Ishikawa (cell line): ENCODE measurements around the gene CRAMP1.
A peak's percentile ranks its signal among the peaks of the same experiment; 100 is the strongest.

Experiments
- CEBPB ChIP-seq: IDR thresholded peaks from 2 replicates; pipeline ENCODE4 v1.6.1; 2012
- CREB1 ChIP-seq: IDR thresholded peaks from 2 replicates; pipeline ENCODE4 v1.6.1; 2012; ENCODE audit warnings: low read depth
- EGR1 ChIP-seq: IDR thresholded peaks from 2 replicates; pipeline ENCODE4 v1.6.1; 2012
- EP300 ChIP-seq: IDR thresholded peaks from 2 replicates; pipeline ENCODE4 v1.6.1; 2012; ENCODE audit warnings: borderline replicate concordance
- FOXM1 ChIP-seq: IDR thresholded peaks from 2 replicates; pipeline ENCODE4 v1.6.1; 2012; ENCODE audit warnings: low read depth, borderline replicate concordance
- NFIC ChIP-seq: IDR thresholded peaks from 2 replicates; pipeline ENCODE4 v1.6.1; 2012
- RAD21 ChIP-seq: IDR thresholded peaks from 2 replicates; pipeline ENCODE4 v1.6.1; 2012; ENCODE audit warnings: low read depth
- TAF1 ChIP-seq: IDR thresholded peaks from 2 replicates; pipeline ENCODE4 v1.6.1; 2012; ENCODE audit warnings: low read depth, mild to moderate bottlenecking
- TCF12 ChIP-seq: IDR thresholded peaks from 2 replicates; pipeline ENCODE4 v1.6.1; 2012; ENCODE audit warnings: low read depth
- TEAD4 ChIP-seq: IDR thresholded peaks from 2 replicates; pipeline ENCODE4 v1.6.1; 2012
- YY1 ChIP-seq: IDR thresholded peaks from 2 replicates; pipeline ENCODE4 v1.6.1; 2012; ENCODE audit warnings: low read depth
- ZBTB7A ChIP-seq: IDR thresholded peaks from 2 replicates; pipeline ENCODE4 v1.6.1; 2012; ENCODE audit warnings: low read depth
- TF ChIP-seq, protein P1 (sequence below): IDR thresholded peaks from 2 replicates; pipeline ENCODE4 v1.6.1; 2012
- TF ChIP-seq, protein P2 (sequence below): IDR thresholded peaks from 2 replicates; pipeline ENCODE4 v1.6.1; 2012
- TF ChIP-seq, protein P3 (sequence below): IDR thresholded peaks from 2 replicates; pipeline ENCODE4 v1.6.1; 2012; ENCODE audit warnings: low read depth, mild to moderate bottlenecking

Gene CRAMP1, protein sequence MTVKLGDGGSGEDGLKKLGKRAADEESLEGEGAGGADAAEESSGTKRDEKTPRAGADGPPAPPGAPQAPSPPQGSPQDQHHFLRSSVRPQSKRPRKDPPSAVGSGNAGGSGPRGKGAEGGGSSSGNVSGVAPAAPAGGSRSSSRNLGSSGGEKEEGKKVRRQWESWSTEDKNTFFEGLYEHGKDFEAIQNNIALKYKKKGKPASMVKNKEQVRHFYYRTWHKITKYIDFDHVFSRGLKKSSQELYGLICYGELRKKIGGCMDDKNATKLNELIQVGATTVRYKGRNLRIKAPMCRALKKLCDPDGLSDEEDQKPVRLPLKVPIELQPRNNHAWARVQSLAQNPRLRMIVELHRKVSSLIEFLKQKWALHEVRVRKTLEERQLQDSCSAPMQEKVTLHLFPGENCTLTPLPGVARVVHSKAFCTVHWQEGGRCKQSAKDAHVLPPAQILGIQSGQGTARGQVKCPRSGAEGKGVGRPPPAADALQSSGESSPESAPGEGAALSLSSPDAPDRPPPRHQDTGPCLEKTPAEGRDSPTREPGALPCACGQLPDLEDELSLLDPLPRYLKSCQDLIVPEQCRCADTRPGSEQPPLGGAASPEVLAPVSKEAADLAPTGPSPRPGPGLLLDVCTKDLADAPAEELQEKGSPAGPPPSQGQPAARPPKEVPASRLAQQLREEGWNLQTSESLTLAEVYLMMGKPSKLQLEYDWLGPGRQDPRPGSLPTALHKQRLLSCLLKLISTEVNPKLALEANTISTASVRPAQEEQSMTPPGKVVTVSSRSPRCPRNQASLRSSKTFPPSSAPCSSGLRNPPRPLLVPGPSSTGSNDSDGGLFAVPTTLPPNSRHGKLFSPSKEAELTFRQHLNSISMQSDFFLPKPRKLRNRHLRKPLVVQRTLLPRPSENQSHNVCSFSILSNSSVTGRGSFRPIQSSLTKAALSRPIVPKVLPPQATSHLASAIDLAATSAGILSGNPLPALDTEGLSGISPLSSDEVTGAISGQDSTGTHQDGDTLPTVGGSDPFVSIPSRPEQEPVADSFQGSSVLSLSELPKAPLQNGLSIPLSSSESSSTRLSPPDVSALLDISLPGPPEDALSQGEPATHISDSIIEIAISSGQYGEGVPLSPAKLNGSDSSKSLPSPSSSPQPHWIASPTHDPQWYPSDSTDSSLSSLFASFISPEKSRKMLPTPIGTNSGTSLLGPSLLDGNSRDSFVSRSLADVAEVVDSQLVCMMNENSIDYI (N-terminal part only)

DNA sequence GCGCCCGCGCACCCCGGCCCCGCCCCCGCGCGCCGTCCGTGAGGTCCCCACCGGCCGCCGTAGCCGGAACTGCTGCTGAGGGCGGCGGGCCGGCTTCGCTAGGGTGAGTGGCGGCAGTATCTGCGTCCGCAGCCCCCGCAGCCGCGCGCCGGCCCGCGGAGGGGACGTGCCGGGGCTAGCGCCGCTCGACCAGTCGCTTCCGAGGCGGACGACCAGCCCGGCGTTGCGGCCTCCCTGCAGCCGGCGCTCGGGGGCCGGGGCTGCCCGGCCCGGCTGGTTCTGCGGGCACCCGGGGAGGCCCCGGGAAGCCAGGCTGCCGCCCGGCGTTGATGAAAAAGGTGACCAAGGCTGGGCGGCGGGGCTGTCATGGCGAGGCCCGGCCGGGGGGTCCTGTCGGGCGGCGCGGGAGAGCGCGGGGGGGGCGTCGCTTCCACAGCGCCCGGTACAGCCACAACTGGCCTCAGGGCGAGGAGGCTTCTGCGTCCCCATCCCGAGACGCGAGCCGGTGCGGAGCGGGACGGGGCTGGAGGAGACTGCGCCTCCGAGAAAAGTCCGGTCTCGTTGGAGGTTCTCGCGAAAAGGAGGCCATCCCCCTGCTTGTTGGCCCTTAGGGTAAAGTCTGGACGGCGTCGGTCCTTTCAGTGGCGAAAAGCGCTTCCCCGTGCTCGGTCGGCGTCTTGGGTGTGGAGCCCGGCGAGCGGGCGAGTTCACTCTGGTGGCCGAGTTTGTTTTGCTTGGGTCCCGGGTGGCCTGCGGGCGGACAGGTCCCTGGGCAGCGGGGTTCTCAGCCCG, at the start of gene CRAMP1:
CRAMP1 (plus strand) TSS at position 41 of the 792 bp plus-strand sequence. CDS start 2,280 bp downstream, outside the sequence.
- TF ChIP-seq NFIC, result no peak
- TF ChIP-seq, protein P1, sequence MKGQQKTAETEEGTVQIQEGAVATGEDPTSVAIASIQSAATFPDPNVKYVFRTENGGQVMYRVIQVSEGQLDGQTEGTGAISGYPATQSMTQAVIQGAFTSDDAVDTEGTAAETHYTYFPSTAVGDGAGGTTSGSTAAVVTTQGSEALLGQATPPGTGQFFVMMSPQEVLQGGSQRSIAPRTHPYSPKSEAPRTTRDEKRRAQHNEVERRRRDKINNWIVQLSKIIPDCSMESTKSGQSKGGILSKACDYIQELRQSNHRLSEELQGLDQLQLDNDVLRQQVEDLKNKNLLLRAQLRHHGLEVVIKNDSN, result no peak
- TF ChIP-seq CEBPB, result no peak
- no peak for TF ChIP-seq ZBTB7A
- no peak for TF ChIP-seq YY1
- TF ChIP-seq TAF1, result peak; percentile 45; the same call in 1 of the 2 replicates
- TF ChIP-seq EP300, result no peak

DNA sequence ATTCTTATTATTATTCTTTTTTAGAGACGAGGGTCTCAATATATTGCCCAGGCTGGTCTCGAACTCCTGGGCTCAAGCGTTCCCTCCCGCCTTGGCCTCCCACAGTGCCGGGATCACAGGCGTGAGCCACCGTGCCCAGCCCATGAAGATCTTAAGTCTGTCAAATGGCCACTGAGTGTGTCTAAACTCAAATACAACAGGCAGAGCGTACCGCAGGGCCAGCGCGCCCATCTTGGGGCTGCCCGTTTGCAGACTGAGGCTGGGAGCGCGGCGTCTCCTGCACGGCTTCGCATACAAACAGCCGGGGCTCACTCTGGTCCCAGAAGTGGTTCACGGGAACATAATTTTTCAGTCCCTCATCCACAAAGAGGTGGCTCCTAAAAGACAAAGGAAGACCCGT, 48.4 kb upstream of the CRAMP1 start:
- TF ChIP-seq CEBPB (no peak), CREB1 (no peak), TAF1 (no peak), FOXM1 (no peak), TCF12 (no peak), RAD21 (no peak)

DNA sequence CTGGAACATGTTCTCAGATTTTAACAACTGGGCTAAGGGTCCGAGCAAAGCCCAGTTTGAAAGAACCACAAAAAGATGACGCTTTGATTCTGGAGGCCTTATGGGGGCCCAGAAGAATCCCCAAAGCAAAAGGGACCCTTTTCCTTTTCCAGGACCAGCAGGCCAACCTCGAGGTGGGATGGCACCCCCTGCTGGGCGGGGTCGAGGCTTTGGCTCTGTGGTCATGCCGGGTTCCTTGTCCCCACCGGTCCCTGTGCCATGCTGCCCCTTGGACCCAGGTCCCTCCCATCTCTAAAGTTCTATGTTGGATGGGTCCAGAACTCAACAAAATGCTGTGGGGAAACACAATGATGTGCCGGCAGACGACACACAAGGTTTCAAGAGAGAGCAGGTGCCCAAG, 47.8 kb upstream of the CRAMP1 start:
- TF ChIP-seq NFIC (no peak), CREB1 (no peak), EGR1 (no peak), TCF12 (no peak), YY1 (no peak), CEBPB (no peak), TAF1 (no peak), EP300 (no peak), ZBTB7A (no peak), RAD21 (no peak), TEAD4 (no peak), FOXM1 (no peak)
- TF ChIP-seq, protein P2, sequence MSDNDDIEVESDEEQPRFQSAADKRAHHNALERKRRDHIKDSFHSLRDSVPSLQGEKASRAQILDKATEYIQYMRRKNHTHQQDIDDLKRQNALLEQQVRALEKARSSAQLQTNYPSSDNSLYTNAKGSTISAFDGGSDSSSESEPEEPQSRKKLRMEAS, result no peak
- TF ChIP-seq, protein P1, result no peak
- TF ChIP-seq, protein P3, sequence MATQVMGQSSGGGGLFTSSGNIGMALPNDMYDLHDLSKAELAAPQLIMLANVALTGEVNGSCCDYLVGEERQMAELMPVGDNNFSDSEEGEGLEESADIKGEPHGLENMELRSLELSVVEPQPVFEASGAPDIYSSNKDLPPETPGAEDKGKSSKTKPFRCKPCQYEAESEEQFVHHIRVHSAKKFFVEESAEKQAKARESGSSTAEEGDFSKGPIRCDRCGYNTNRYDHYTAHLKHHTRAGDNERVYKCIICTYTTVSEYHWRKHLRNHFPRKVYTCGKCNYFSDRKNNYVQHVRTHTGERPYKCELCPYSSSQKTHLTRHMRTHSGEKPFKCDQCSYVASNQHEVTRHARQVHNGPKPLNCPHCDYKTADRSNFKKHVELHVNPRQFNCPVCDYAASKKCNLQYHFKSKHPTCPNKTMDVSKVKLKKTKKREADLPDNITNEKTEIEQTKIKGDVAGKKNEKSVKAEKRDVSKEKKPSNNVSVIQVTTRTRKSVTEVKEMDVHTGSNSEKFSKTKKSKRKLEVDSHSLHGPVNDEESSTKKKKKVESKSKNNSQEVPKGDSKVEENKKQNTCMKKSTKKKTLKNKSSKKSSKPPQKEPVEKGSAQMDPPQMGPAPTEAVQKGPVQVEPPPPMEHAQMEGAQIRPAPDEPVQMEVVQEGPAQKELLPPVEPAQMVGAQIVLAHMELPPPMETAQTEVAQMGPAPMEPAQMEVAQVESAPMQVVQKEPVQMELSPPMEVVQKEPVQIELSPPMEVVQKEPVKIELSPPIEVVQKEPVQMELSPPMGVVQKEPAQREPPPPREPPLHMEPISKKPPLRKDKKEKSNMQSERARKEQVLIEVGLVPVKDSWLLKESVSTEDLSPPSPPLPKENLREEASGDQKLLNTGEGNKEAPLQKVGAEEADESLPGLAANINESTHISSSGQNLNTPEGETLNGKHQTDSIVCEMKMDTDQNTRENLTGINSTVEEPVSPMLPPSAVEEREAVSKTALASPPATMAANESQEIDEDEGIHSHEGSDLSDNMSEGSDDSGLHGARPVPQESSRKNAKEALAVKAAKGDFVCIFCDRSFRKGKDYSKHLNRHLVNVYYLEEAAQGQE, result no peak

DNA sequence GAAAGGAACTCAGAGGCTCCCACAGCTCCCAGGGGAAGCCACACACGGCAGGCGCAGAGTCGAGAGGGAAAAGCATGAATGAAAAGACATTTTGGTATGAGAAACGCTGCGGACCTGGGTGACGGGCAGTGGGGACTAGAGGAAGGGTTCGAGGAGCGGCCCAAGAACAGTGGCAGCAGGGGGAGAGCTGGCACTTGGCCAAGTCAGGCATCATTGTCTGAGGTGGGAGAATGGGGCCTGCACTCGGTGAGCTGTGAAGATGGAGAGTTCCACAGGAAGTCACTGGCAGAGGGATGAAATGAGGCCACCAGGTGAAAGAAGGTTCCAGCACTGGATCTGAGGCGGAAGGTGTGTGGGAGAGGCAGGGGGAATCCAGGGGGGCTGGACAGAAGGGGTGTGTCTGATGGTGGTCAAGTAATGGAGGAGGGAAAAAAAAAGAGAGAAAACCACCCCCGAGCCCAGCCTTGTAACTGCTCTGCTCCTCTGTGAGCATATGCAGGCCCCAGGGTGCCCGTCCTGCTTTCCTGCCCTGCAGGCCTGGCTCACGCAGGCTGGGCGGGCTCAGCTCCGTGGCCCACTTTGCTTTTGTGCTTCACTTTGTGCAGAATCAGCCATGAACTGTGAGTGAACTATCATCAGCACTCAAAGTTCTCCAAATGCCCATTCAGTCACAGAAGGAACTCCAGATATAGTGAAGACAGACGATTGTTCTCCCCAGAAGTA, 46.9 kb upstream of the CRAMP1 start:
- TF ChIP-seq TAF1 (no peak), NFIC (peak; percentile 24; the same call in 1 of the 2 replicates), CEBPB (no peak)

DNA sequence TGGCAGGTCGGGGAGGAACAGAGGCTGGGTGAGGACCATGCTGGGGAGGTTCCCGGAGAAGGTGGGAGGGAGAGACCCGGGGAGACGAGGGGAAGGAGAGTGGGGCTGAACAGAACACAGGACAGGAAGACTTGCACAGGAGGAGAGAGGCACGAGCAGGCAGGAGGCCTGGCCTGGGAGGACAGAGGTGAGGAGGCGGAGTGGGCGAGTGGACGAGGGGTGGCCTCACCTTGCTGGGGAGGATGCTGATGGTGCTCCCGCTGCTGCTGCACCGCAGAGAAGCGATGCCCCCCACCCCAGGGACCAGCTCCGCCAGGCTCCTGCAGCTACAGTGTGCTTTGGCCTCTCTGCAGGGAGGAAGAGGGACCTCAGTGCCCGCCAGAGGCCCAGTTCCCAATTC, 44.2 kb upstream of the CRAMP1 start:
- TF ChIP-seq NFIC, result no peak
- no peak for TF ChIP-seq EGR1
- no peak for TF ChIP-seq TEAD4

DNA sequence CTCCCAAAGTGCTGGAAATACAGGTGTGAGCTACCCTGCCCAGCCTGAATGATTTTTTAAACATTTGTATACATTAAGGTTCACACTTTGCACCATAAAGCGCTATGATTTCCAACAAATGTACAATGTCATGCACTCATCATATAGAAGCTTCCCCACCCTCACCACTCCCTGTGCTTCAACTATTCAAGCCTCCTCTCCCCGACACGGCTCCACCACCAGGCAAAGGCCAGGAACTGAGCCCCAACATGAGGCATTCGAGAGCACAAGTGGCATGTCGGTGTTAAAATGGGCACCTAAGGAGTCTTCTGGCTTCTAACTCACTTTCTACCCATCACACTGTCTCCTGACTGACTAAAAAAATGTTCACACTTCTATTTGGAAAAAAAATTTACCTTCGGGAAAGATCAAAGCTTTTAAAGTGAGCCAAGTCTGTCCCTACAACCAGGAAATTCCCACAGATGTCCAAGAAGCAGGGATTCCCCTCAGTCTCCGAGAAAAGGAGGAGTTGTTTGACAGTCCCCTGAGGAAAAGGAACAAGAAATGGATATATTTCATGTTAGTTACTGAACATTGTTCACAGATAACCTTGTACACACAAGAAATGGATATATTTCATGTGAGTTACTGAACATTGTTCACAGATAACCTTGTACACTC, 41.0 kb upstream of the CRAMP1 start:
- TF ChIP-seq TEAD4 (no peak), EP300 (no peak), ZBTB7A (no peak), TCF12 (no peak), CREB1 (no peak), NFIC (no peak), EGR1 (no peak), FOXM1 (no peak)
- TF ChIP-seq, protein P3, result no peak
- TF ChIP-seq, protein P1, result no peak
- TF ChIP-seq, protein P2, result no peak
